NB4 (cell line): ENCODE measurements around the gene CDKN2A.

Experiments used
- DNase-seq: peaks from one replicate; pipeline ENCODE4 v3.0.0; 2010; ENCODE audit warnings: low read depth
- H3K4me3 ChIP-seq: one replicate; pipeline ENCODE4 v1.5.1; 2011; ENCODE audit warnings: mild to moderate bottlenecking, low read depth, low read length, moderate library complexity
- MAX ChIP-seq: IDR thresholded peaks from 2 replicates; pipeline ENCODE4 v1.6.1; 2011; ENCODE audit warnings: low read depth, low read length
- MYC ChIP-seq: IDR thresholded peaks from 2 replicates; pipeline ENCODE4 v1.6.1; 2011; ENCODE audit warnings: low read depth, low read length
- POLR2A ChIP-seq: IDR thresholded peaks from 2 replicates; pipeline ENCODE4 v1.6.1; 2011; ENCODE audit warnings: mild to moderate bottlenecking; ENCODE audit not compliant: insufficient read length; ENCODE audit errors: extremely low read depth
- TF ChIP-seq, protein P1 (sequence below): IDR thresholded peaks from one replicate; pipeline ENCODE4 v1.5.1; 2012; ENCODE audit warnings: low read depth, low read length

Gene CDKN2A

GRCh38 chr9:21972361-21972760, 21.8 kb downstream of the CDKN2A start:
- no peak overlapping the region for H3K4me3 ChIP-seq
- no peak for TF ChIP-seq MYC
- TF ChIP-seq MAX = no peak
- no peak for TF ChIP-seq POLR2A
- TF ChIP-seq, protein P1, sequence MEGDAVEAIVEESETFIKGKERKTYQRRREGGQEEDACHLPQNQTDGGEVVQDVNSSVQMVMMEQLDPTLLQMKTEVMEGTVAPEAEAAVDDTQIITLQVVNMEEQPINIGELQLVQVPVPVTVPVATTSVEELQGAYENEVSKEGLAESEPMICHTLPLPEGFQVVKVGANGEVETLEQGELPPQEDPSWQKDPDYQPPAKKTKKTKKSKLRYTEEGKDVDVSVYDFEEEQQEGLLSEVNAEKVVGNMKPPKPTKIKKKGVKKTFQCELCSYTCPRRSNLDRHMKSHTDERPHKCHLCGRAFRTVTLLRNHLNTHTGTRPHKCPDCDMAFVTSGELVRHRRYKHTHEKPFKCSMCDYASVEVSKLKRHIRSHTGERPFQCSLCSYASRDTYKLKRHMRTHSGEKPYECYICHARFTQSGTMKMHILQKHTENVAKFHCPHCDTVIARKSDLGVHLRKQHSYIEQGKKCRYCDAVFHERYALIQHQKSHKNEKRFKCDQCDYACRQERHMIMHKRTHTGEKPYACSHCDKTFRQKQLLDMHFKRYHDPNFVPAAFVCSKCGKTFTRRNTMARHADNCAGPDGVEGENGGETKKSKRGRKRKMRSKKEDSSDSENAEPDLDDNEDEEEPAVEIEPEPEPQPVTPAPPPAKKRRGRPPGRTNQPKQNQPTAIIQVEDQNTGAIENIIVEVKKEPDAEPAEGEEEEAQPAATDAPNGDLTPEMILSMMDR = no peak
- DNase-seq = no peak

DNA sequence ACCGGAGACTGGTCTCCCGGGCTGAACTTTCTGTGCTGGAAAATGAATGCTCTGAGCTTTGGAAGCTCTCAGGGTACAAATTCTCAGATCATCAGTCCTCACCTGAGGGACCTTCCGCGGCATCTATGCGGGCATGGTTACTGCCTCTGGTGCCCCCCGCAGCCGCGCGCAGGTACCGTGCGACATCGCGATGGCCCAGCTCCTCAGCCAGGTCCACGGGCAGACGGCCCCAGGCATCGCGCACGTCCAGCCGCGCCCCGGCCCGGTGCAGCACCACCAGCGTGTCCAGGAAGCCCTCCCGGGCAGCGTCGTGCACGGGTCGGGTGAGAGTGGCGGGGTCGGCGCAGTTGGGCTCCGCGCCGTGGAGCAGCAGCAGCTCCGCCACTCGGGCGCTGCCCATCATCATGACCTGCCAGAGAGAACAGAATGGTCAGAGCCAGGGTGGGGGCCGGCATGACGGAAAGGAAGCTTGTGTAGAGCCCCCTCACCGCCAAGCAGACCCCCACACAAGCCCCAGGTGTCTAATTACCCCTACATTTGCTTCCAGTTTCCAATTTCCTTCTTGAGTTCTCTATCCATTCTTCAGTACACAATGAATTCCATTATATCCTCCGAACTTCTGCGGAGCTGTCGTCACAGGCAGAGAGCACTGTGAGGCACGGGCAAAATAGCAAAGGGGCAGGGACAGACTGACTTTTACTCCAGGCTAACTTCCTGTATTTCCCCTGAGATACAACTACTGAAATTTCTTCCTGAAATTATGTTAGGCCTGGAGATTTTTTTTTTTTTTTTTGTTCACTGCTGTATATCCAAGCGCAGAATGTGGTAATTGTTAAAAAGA, 23.2 kb downstream of the CDKN2A start:
- no peak overlapping the region for H3K4me3 ChIP-seq
- DNase-seq = no peak
- TF ChIP-seq, protein P1 = no peak
- no peak for TF ChIP-seq POLR2A
- no peak for TF ChIP-seq MYC
- TF ChIP-seq MAX = no peak

GRCh38 chr9:21969951-21970799, 24.0 kb downstream of the CDKN2A start:
- TF ChIP-seq, protein P1 = no peak
- TF ChIP-seq POLR2A = no peak
- no peak for DNase-seq
- no peak overlapping the region for H3K4me3 ChIP-seq

DNA sequence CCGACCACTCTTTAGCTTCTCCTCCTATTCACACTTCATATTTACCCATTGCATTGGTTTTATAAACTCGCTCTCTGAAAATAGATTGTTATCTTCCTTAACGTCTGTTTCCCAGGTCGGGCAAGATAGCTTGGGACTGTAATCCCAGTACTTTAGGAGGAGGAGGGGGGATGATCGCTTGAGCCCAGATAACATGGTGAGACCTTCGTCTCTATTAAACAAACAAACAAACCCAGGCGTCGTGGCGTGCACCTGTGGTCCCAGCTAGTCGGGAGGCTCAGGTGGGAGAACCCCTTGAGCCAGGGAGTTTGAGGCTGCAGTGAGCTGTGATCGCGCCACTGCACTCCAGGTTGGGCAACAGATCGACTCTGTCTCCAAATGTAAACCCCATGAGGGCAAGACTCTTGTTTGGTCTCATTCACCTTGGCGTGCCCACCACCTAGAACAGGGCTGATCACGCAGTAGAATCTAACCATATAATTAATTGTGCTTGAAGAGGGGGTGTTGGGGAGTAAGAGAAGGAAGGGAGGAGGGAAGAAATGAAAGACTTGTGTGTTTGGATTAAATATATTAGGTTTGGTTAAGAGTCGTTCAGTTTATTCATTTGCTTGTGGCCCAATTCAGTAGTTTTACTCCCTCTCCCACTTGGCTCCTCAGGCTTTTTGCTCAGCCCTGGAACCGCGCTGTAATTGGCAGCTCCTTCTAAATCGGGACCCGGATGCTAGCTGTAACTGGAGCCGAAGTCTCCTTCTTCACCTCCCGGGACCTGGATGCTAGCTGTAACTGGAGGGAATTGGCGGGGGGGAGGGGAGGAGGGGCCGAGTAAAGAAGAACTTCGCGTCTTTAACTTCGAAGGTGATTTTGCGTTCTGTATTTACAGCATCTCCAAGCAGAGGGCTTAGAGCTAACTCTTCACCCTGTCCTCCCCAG, 24.9 kb downstream of the CDKN2A start:
- H3K4me3 ChIP-seq = no peak overlapping the region
- DNase-seq = no peak
- TF ChIP-seq, protein P1 = no peak
- TF ChIP-seq MYC = no peak
- TF ChIP-seq MAX = no peak
- no peak for TF ChIP-seq POLR2A

- H3K4me3 ChIP-seq = no peak overlapping the region
- no peak for DNase-seq
- TF ChIP-seq POLR2A (no peak), MAX (no peak), MYC (no peak)
- TF ChIP-seq, protein P1 = no peak
These were observed 25.7 kb downstream of the CDKN2A start for GRCh38 chr9:21968331-21969010.
